HG03175 (cell line): ENCODE results near the gene ZNF66.
"Not testable (repeated sequence)": the region's sequence is repeated elsewhere in the genome, so short reads cannot be mapped to it uniquely, and the experiment has no call there.

Experiments
- ATAC-seq: cut with Tn5 transposase; IDR thresholded peaks from one replicate; pipeline ENCODE4 v1.9.1; 2021; ENCODE audit warnings: mild to moderate bottlenecking, moderate library complexity; ENCODE audit not compliant: unreplicated experiment

Gene ZNF66

GRCh38 chr19:20776083-20777076, at the start of gene ZNF66:
TSS of gene ZNF66 (plus strand) at chr19:20776304. CDS start at chr19:20776448, 144 bp downstream.
- ATAC-seq: peak; percentile 97

- not testable (repeated sequence) for ATAC-seq
These were observed 25.9 kb upstream of the ZNF66 start for GRCh38 chr19:20750169-20750568.

GRCh38 chr19:20752291-20752690, 23.8 kb upstream of the ZNF66 start:
- ATAC-seq: not testable (repeated sequence)

- not testable (repeated sequence) for ATAC-seq
These were observed 6.8 kb upstream of the ZNF66 start for GRCh38 chr19:20769225-20769736.

GRCh38 chr19:20787786-20788185, 11.7 kb downstream of the ZNF66 start:
- no peak for ATAC-seq

GRCh38 chr19:20791806-20792205, 15.7 kb downstream of the ZNF66 start:
- no peak for ATAC-seq

GRCh38 chr19:20806311-20807262, 30.5 kb downstream of the ZNF66 start:
- ATAC-seq: not testable (repeated sequence)

GRCh38 chr19:20840371-20840770, 64.3 kb downstream of the ZNF66 start:
- ATAC-seq: no peak
